Kasumi-1 (cell line): ENCODE data around the gene IGSF9B.

Experiments used
- DNase-seq, 2 experiments: peaks; one replicate each; lab custom pipeline; 2025; lab: John Stamatoyannopoulos, UW

IGSF9B gene

DNA sequence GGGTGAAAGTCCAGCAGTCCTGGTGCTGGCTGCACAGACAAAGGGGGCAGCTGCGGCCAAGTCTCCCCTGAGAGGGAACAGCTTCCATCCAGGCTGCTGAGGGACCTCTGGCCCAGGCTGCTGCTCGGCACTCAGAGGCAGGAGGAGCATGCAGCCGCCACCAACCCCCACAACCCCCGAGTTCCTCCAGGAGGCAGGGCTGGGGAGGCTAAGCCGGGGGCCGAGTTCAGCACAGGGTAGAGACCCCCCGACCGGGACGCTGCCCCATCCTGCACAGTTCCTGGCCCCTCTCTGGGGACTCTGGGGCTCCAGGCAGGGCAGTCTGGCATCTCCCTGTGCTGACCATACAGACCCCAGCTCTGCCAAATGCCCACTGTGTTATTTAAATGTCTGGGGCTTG, 20.2 kb downstream of the IGSF9B start:
- no peak for DNase-seq

DNA sequence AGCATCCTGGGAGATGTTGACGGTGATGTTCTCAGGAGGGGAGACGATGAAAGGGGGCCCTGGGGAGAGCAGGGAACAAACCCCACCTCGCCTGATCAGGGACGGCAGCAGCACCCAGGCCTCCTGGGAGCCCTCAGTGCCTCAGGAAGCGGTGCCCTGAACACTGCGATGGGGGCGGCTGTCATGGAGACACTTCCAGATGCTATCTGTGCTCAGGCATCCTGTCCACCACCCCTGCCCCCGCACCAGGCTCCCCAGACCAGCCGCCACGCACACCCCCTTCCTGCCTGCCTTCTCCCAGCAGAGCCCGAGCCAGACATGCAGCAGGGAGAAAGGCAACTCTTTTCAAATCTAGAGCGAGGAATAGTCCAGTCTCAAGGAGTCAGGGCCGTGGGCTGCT, 20.6 kb downstream of the IGSF9B start:
- no peak for DNase-seq

DNA sequence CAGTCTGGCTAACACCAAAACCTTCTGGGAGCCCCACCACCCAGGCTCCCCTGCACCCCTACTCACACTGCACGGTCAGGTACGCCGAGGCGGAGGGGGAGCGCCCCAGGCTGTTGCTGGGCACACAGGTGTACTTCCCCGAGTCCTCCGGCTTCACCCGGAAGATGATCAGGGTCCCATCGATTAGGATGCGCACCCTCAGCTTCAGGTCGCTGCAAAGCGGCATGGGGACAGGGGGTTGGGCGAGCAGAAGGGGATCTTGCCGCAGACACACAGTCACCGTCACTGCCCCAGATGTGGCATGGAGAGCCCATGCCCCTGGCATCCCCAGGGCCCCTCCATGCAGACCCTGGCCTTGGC, 21.2 kb downstream of the IGSF9B start:
- no peak for DNase-seq

DNA sequence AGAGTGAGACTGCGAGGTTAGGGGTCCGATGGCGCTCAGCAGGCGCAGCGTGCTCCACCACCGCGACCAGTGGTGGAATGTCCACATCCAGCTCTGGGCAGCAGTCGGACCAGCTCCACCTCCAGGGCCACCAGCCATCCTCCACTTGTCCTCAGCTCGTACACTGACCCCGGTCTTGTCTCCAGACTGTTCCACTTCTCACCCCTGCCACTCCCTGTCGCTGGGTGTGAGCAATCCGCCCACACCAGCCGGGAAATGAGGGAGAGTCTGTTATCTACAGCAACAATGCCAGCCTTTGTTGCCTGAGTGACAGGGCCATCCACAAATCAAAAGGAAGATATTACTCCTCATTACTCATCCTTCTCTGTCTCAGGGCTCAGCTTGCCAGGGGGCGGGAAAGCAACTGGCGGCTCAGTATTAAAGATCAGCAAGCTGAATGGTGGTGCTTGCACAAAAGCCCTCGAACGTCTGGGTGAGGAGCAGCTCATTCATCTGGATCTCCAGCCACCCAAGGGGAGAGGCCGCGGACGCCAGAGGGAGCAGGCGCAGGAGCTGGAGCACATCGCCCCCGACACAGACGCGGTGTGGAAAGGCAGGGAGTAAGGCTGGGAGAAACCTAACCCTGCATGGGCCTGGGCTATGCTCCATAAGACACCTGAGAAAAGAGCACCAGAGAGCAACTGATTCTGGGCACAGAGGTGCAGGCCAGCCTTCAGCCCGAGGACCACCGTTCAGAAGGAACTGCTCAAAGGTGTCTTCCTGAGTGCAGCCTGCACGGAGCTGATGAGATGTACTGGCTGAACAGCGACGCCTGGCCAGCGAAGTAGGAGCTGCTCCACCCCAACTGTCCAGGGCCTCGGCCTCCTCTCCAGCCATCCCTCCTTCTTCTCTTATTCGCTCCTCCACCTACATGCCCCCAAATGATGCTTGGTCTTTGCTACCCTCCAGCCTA, 21.9 kb downstream of the IGSF9B start:
- no peak for DNase-seq

DNA sequence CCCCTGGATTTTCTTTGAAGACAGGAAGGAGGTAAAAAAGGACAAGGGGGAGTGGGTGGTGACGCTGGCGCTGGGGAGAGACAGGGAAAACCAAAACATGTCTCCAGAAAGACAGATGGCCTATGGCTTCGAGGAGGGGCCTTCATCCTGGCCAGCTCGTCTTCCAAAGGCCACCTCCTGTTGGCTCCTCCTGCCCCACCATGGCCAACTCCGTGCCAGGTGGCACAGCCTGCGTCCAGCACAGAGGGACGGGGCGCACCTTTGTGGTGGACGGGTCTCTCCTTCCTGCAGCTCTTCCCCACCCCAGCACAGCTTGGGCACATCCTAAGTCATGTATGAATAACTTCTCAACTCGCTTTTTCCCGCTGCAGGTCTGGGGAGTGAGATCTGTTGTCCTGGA, 22.7 kb downstream of the IGSF9B start:
- no peak for DNase-seq

DNA sequence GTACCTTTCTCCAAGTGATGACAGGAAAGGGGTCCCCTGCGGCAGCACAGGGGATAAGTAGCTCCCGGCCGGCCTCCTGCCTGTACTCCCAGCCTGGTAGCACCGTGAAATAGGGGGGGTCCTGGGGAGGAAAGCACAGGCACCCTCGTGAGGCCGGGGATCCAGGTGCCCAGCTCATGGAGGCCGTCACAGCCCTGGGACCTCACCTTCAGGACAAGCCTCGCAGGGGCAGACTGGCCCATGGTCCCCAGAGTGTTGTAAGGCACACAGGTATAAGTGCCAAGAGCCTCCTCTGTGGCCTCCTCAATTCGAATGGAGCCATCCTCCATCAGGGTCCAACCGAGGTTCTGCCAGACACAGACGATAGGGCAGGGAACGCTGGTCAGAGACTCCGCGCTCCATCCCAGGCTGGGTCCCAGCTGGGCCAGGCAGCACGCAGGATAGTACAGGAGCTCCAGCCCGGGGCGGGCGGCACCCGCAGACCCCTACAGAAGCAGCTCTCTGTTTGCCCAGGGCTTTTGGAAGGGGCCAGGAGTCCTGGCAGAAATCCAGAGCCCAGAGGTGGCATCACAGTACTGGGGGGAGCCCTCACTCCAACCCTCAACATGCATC, 25.2 kb downstream of the IGSF9B start:
- no peak for DNase-seq

DNA sequence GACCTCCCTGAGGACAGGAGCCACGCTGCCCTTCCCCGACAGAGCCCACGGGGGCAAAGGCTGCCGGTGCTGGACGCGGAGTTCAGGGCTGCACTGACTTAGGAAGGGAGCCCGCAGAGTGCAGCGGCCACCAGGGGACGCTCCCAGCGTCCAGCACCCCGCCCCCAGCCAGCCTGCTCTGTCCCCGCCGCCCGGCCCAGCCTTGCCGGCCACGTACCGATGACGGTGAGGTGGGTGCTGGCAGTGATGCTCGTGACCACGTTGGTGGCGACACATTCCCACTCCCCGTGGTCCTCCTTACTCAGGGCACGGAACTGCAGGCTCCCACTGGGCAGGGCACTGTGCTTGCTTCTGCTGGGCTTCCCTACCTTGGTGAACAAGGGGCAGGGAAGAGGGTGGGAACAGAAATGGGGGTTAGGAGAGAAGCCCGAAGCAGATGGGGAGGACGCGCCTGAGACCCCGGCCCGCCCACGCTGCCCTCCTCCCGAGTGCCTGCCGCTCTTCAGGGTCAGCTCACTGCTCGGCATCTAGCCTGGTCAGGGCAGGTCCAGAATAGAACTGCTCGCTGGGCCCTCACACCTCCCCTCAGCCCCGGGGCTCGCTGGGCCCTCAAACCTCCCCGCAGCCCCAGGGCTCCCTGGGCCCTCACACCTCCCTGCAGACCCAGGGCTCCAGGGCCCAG, 25.9 kb downstream of the IGSF9B start:
- no peak for DNase-seq

DNA sequence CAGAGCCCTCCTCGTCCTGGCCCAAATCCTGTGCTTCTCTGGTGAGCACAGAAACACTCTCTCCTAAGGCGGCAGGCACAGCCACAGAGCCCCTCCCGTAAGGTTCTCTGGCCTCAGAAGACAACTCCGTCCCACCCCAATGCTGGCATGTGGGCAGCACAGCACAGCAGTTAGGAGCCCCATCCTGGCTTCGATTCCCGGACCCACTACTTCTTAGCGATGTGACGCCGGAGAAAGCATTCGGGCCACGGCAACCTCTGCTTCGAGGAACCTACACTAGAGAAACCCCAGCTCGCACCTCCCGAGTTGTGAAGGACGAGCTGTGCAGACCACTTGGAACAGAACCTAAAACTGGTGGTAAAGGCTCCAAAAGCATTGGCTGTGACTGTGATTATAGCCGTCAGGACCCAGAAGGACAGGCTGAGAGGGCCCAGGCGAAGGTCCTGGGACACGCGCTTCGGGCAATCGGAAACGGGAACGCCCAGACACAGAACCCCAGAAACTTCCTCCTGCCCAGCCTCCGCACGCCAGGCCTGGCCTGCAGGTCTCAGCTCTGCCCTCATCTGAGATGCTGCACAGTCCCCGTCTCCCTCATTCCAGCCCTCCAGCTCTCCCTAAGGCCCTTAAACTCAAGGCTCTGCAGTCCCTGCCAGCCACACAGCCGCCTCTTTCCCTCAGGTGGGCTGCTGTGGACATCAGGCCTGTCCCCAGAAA, 26.6 kb downstream of the IGSF9B start:
- DNase-seq, result no peak

DNA sequence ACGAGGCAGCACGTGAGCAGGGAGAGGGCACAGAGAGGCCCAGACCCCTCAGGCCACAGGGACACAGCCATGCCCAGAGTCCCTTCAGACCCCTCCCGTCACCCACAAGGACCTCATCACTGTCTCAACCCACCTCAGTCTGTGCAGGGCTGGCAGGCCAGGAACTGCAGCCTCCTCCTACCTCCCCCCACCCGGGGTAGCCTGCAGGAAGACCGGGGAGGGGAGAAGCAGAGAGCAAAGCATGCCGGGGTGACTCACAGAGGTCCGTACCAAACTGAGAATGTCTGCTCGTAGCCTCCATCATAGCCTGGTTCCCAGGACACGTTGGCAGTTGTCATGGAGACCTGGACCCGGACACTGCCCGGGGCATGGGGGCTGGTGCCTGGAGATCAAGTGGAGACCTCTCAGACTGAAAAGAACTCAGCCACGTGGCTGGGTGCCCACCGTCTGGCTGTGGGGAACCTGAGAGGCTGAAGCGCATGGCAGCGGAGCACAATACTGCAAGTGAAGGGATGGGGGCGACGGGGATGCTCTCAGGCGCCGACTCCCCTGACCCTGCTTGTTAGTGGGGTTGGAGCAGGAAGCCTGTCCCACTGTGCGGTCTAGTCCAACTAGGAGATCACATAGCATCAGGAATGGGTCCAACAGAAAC, 27.2 kb downstream of the IGSF9B start:
- DNase-seq, result no peak

DNA sequence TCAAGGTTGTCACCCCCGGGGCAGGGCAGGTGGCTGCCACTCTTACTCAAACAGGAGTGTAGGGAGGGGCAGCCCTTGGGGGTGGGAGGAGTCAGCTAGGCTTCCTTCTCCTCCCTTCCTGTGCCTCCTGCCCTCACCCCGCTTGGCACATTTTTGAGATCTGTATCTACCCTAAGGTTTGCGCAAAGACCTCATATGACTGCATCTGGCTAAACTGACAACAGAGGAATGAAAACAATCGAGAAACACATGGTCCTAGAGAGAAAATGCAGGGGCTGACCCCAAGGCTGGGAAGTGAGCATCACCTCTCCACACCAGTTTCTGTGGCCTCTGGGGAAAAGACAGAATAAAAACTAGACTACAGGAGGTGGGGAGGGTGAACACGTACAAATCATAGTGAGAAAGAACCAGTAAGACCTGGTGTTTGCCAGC, 28.1 kb downstream of the IGSF9B start:
- DNase-seq, result no peak

DNA sequence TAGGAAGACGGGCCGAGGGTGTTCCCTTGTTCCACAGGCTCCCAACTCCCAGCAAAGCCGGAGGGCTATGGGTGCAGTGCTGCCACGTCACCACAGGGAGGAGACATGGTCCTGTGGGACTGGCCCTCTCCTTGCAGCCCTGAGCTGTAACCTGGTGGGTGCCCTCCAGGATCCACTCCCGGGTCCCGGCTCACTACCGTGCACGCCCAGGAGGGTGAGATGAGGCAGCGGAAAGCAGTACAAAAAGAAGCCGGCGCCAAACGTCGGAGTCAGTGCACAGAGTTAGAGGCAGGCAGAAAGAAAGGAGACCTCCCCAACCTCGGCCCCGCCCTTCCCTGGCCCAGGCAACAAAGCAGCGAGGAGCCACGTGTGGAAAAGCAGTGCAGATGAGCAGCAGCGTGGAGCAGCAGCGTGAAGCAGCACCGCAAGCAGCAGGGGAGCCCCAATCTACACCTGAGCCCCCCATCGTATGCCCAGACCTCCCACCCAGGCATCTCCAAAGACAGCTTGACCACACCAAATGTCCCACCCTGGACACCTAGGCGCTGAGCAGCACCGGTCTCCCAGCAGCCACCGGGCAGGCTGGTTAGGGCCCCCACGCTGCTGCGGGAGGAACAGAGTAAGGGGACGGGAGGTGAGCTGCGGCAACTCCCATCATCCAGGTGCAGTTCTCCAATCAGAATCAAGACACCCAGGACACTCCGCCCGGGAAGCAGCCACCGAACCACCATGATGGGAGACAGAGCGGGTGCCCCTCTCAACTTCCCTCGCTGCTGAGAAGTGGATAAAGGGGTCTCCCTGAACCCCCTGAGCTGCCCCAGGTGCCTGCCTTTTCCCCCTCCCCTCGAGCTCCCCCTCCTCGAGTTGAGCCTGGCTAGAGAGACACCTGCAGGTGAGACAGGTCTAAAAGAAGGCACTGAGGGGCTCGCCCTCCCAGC, 28.8 kb downstream of the IGSF9B start:
- peak; percentile 57 to 61 for DNase-seq

DNA sequence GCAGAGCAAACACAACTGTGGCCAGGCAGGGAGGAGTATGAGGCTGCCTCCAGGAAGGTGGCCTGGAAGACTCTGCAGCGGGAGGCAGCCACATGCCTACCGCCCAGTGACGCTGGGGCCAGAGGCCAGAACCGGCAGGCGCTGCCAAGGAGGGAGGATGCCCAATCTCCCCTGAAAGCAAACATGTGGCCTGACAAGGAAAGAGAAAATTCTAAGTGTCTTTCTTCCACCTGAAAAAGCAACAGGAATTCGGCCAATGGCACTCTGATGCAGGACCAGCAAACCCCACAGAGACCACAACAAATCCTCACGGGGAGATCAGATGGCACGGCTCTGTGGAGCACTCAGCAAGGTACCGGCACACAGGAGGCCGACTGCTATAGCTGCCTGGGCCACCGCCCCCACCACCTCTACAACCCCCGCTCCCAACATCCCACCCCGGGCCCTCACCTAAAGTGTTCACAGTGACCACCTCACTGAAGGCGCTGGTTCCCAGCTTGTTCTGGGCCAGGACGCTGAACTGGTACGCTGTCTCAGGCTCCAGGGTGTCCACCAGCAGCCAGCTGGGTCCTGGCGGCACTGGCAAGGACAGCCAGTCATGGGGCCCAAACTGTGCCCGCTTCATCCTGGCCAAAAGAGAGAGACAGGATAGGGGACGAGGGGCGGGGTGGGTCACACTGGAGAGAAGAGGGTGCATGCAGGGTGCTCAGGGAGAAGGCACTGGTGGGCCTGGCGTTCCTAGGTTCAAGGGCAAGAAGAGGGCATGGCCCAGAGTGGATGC, 30.1 kb downstream of the IGSF9B start:
- DNase-seq, result no peak

DNA sequence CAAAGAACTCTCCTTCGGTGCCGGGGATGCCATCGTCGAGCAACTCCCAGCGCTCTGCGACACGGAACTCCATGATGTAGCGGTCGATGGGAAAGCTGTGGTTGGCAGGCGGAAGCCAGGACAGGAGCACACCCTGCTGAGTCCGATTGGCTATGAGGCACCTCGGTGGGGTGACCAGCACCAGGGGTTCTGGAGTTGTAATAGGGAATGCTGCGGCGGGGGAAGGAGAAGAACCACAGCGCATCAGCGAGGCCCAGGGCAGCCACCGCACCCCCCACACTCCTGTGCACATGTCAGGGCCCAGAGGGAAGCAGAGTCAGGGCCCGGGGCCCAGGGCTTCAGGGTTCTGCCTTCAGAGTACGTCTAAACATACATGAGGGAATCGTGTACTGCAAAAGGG, 31.0 kb downstream of the IGSF9B start:
- DNase-seq, result no peak

DNA sequence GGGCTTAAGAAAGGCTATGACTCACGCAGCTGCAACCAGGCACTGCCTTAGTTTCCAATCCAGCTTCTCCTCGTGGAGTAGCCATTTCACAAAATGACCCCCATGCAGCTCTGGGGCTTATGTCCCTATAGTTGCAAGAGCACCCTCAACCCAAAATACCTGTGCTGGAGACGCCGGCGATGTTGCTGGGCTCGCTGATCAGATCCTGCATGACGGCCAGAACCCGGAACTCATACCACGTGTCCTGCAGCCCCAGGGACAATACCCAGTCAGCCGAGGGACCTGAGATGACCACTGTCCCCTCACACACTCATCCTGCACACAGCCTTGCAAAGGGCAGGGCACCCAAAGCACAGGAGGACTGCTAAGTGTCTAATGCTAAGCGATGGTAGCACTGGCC, 32.1 kb downstream of the IGSF9B start:
- no peak for DNase-seq

DNA sequence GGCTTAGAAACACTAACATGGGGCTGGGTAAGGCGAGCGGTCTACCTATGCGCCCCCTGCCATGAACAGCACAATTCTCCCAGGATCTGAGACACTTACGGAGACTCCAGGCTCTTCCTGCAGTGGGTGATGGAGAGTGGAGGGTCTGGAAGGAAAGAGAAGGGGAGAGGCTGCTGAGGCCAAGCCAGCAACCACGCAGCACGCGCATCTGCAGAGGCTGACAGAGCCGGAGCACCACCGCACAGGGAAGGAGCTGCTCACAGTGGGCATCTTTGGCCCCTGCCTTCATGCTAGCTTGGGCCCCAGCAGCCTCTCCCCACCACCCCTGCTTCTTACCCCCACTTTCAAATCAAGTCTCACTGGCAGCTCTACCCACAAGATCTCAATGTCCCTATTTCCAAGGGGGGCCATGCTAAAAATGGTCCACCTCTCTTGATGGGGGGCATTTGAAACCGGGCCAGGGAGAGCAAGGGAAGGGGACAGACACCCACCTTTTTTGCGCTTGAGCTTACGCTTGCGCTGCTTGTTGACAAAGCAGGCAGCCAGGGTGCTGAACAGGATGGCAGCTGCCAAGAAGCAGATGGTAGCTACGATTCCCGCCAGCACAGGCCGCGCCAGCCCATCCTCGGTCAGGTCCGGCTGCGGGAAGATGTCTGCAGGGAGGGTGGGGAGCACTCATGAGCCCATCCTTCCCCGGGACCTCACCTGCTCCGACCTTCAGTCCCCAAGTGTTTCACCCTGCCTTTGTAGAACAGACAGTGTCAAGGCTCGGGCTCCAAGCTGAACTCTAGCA, 34.5 kb downstream of the IGSF9B start:
- DNase-seq, result no peak

DNA sequence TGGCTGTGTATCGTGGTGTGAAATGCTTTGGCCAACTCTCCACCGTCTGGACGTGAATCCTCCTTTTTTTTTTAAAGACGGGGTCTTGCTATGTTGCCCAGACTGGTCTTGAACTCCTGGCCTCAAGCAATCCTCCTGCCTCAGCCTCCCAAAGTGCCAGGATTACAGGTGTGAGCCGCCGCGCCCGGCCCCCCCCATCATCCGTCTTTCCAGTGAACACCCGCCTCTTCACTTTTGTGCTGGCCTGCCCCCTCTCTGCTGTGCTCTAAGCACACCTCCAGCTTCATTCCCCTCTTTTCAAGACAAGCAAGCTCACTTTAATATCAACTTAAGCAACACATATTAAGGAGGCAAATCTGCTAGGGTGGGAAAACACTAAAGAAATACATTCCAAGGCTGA, 35.3 kb downstream of the IGSF9B start:
- no peak for DNase-seq

DNA sequence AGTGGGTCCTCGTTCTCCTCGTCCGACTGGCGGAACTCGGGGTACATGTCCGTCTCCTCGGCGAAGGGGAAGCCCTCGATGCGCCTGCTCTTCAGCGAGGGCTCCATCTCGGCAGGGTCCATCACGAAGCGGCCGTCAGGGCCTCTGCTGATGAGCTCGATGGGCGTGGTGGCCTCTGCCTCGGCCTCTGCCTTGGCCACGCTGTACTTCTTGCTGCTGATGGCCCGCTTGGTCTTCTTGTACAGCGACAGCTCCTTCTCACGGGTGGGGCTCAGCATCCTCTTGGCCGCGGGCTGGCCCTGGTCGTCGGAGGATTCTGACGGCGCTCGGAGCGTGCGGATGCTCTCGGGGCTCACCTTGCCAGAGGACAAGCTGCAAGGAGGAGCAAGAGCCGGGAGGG, 35.7 kb downstream of the IGSF9B start:
- no peak for DNase-seq

DNA sequence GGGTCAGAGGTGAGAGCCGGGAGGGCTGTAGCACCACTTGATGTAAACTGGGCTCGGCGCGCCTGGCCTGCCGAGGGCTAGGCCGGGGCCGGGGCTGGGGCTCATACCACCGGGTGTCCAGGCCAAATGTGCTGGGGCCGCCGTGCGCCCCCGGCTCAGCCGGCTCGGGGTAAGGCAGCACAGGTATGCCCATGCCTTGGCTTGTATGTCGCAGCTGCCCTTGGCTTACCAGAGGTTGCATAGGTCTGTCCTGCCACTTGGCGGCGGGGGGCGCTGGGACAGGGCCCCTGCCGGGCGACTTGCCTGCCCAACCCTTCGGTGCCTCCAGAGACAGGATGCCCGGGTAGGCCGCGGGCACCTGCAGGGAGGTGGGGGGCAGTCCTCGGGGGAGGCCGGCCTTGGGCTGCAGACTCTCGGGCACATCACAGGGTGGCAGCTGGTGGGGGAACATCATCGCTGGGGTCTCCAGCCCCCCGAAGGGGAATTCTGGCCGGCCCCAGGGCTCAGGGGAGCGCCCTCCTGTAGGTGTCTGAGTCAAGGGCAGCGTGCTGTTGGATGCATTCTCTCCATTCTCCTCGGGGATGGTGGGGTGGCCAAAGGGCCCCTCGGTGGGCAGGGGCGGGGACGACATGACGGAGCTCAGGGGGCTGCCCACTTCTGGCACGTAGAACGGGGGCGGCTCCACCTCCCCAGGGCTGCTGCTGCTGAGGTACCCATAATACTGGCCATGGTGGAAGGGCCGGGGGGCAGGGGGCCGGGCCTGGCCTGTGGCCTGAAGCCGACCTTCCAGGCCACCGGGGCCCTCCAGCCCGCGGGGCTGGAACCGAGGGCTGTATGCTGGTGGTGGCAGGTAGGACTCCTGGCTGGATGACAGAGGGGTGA, 36.4 kb downstream of the IGSF9B start:
- no peak for DNase-seq
